H9 (cell line): ENCODE results near the gene ALG8. TPM values are rescaled to one million over a fixed set of nuclear protein-coding genes. Genes with fewer than 3 reads are reported as not detected.

Experiments
- DNase-seq: peaks from one replicate; pipeline ENCODE4 v3.0.0-alpha.2; 2017
- H2AFZ ChIP-seq: one replicate; pipeline ENCODE4 v1.6.1; 2013; ENCODE audit warnings: mild to moderate bottlenecking, low read length, control low read depth, moderate library complexity
- H2AK5ac ChIP-seq: 2 replicates; pipeline ENCODE4 v1.6.1; 2013; ENCODE audit warnings: low read length, control low read depth, mixed read lengths; ENCODE audit not compliant: insufficient read length
- H2BK120ac ChIP-seq: one replicate; pipeline ENCODE4 v1.6.1; 2013; ENCODE audit warnings: low read depth, mild to moderate bottlenecking, low read length, control low read depth, inconsistent platforms; ENCODE audit not compliant: poor library complexity, severe bottlenecking
- H2BK12ac ChIP-seq: 2 replicates; pipeline ENCODE4 v1.6.1; 2013; ENCODE audit warnings: low read length, control low read depth, mixed read lengths, low read depth; ENCODE audit not compliant: insufficient read length
- H2BK15ac ChIP-seq: 2 replicates; pipeline ENCODE4 v1.6.1; 2013; ENCODE audit warnings: low read depth, low read length, control low read depth
- H2BK20ac ChIP-seq: one replicate; pipeline ENCODE4 v1.6.1; 2013; ENCODE audit warnings: low read depth, mild to moderate bottlenecking, low read length, control low read depth, inconsistent platforms; ENCODE audit not compliant: poor library complexity, severe bottlenecking
- H2BK5ac ChIP-seq: 2 replicates; pipeline ENCODE4 v1.6.1; 2013; ENCODE audit warnings: low read length, control low read depth, mixed read lengths; ENCODE audit not compliant: insufficient read length
- H3K14ac ChIP-seq: 2 replicates; pipeline ENCODE4 v1.6.1; 2013; ENCODE audit warnings: low read length, control low read depth; ENCODE audit not compliant: insufficient read depth
- H3K18ac ChIP-seq: 2 replicates; pipeline ENCODE4 v1.6.1; 2013; ENCODE audit warnings: low read depth, mild to moderate bottlenecking, mixed read lengths, low read length, control low read depth; ENCODE audit not compliant: insufficient read length
- H3K23ac ChIP-seq: 2 replicates; pipeline ENCODE4 v1.6.1; 2013; ENCODE audit warnings: low read length, control low read depth, mixed read lengths, low read depth; ENCODE audit not compliant: insufficient read length
- H3K23me2 ChIP-seq: 2 replicates; pipeline ENCODE4 v1.6.1; 2013; ENCODE audit warnings: low read depth, mild to moderate bottlenecking, mixed read lengths, low read length, control low read depth; ENCODE audit not compliant: insufficient read length, poor library complexity, severe bottlenecking
- H3K27ac ChIP-seq: 2 replicates; pipeline ENCODE4 v1.5.1; 2013; ENCODE audit warnings: low read length, control low read depth, mixed read lengths, low read depth; ENCODE audit not compliant: insufficient read length
- H3K27me3 ChIP-seq: 2 replicates; pipeline ENCODE4 v1.6.1; 2013; ENCODE audit warnings: low read length, control low read depth, inconsistent platforms; ENCODE audit not compliant: insufficient read depth
- H3K4ac ChIP-seq: 2 replicates; pipeline ENCODE4 v1.6.1; 2013; ENCODE audit warnings: low read depth, mild to moderate bottlenecking, control low read depth, inconsistent platforms, low read length, moderate library complexity
- H3K4me1 ChIP-seq: 2 replicates; pipeline ENCODE4 v1.6.1; 2013; ENCODE audit warnings: low read length, control low read depth, inconsistent platforms; ENCODE audit not compliant: insufficient read depth
- H3K4me2 ChIP-seq: 2 replicates; pipeline ENCODE4 v1.6.1; 2013; ENCODE audit warnings: low read length, control low read depth, mixed read lengths; ENCODE audit not compliant: insufficient read length, insufficient read depth
- H3K56ac ChIP-seq: 2 replicates; pipeline ENCODE4 v1.6.1; 2013; ENCODE audit warnings: low read depth, mild to moderate bottlenecking, mixed read lengths, low read length, control low read depth; ENCODE audit not compliant: insufficient read length
- H3K79me1 ChIP-seq: 2 replicates; pipeline ENCODE4 v1.6.1; 2013; ENCODE audit warnings: low read depth, mild to moderate bottlenecking, moderate library complexity, low read length, control low read depth, inconsistent platforms; ENCODE audit not compliant: insufficient read depth, poor library complexity, severe bottlenecking
- H3K79me2 ChIP-seq: 2 replicates; pipeline ENCODE4 v1.6.1; 2013; ENCODE audit warnings: low read length, control low read depth, inconsistent platforms; ENCODE audit not compliant: insufficient read depth
- H3K9ac ChIP-seq: 2 replicates; pipeline ENCODE4 v1.6.1; 2013; ENCODE audit warnings: low read length, control low read depth, mixed read lengths; ENCODE audit not compliant: insufficient read length; ENCODE audit errors: extremely low read depth
- H3K9me3 ChIP-seq: one replicate; pipeline ENCODE4 v1.6.1; 2013; ENCODE audit warnings: low read depth, low read length, inconsistent platforms; ENCODE audit not compliant: control insufficient read depth
- H3T11ph ChIP-seq: one replicate; pipeline ENCODE4 v1.6.1; 2013; ENCODE audit warnings: mild to moderate bottlenecking, low read length, control low read depth, inconsistent platforms
- H4K20me1 ChIP-seq: one replicate; pipeline ENCODE4 v1.6.1; 2013; ENCODE audit not compliant: control insufficient read depth, insufficient read length, insufficient read depth
- H4K5ac ChIP-seq: 2 replicates; pipeline ENCODE4 v1.6.1; 2013; ENCODE audit warnings: low read depth, mild to moderate bottlenecking, mixed read lengths, low read length, control low read depth; ENCODE audit not compliant: insufficient read length
- H4K8ac ChIP-seq: replicated peaks from 2 replicates; pipeline ENCODE4 v1.6.1; 2013; ENCODE audit warnings: low read length, control low read depth, mixed read lengths, low read depth; ENCODE audit not compliant: insufficient read length
- H4K91ac ChIP-seq: 2 replicates; pipeline ENCODE4 v1.6.1; 2013; ENCODE audit warnings: low read depth, mild to moderate bottlenecking, moderate library complexity, mixed read lengths, low read length, control low read depth; ENCODE audit not compliant: insufficient read length
- H3K27ac Mint-ChIP-seq, 3 experiments: 2 replicates in 2 of 3; 3 replicates in 1 of 3; pipeline ENCODE4 v1.8.0; 2020 to 2021; ENCODE audit warnings: mixed read lengths in 3 of 3, mild to moderate bottlenecking in 1 of 3, moderate library complexity in 1 of 3
- H3K27me3 Mint-ChIP-seq: 2 replicates; pipeline ENCODE4 v1.8.0; 2021; ENCODE audit warnings: low read depth, mild to moderate bottlenecking, moderate library complexity, mixed read lengths
- H3K36me3 Mint-ChIP-seq, 3 experiments: 2 replicates in 2 of 3; 3 replicates in 1 of 3; pipeline ENCODE4 v1.8.0; 2020 to 2021; ENCODE audit warnings: low read depth in 3 of 3, mixed read lengths in 3 of 3; ENCODE audit not compliant: insufficient read depth in 1 of 3
- H3K4me1 Mint-ChIP-seq, 2 experiments: 2 replicates each; pipeline ENCODE4 v1.8.0; 2020; ENCODE audit warnings: mixed read lengths in 2 of 2
- H3K4me3 Mint-ChIP-seq, 2 experiments: 2 replicates in 1 of 2; 3 replicates in 1 of 2; pipeline ENCODE4 v1.8.0; 2020 to 2021; ENCODE audit warnings: mild to moderate bottlenecking in 2 of 2, mixed read lengths in 2 of 2, moderate library complexity in 1 of 2
- H3K9me3 Mint-ChIP-seq, 2 experiments: 2 replicates in 1 of 2; 3 replicates in 1 of 2; pipeline ENCODE4 v1.8.0; 2020; ENCODE audit warnings: mild to moderate bottlenecking in 2 of 2, mixed read lengths in 2 of 2, moderate library complexity in 1 of 2
- CTCF ChIP-seq: fragments of 200-600 bp; sonication (generic); conservative IDR thresholded peaks from 3 replicates; pipeline ENCODE4 v1.8.0; 2021; ENCODE audit warnings: antibody characterized with exemption, mild to moderate bottlenecking
- WGBS: extraction: QIAGEN DNeasy Blood & Tissue Kit; methylation state at CpG from one replicate; pipeline ENCODE4 v1.1.7; 2013; ENCODE audit warnings: missing lambda C conversion rate, low lambda C conversion rate, mixed read lengths; ENCODE audit not compliant: insufficient read length; ENCODE audit errors: extremely low coverage; 5-methylcytosine and 5-hydroxymethylcytosine counted together
- total RNA-seq: library from RNA; stranded (reverse); gene quantifications from 2 replicates; pipeline ENCODE4 v1.2.1, GENCODE V29; 2021

ALG8 gene
- total RNA-seq, 1 experiment from 2014 or later: 77.5 TPM

DNA sequence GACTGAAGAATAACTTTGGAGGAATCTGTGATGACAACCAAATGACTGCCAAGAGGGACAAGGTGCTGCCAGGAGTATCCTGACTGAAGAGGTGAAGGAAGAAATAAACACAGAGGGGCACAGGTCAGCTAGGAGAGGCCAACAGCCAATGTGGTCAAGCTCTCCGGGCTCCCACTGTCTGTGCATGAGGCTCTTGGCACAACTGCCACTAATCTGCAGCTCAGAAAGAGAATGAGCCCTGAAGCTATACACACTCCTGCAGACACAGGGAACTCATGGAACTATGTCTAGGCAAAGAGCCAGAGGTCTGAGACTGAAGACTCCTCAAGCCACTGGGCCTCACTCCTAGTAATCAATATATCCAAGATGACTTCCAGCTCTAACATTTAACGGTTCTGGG lies 68.8 kb downstream of the ALG8 start:
- TF ChIP-seq CTCF: no peak
- no peaks in the 10 kb centered on the region for H3K9me3 Mint-ChIP-seq
- H2BK5ac ChIP-seq: no peak overlapping the region
- no peak for DNase-seq
- H4K20me1 ChIP-seq: no peaks in the 10 kb centered on the region
- H3K36me3 Mint-ChIP-seq: peaks cover 21 to 50% (median 50%) of the 10 kb centered on the region in 3 experiments; a peak in 6 of 7 replicates
- no peak overlapping the region for H3K56ac ChIP-seq
- no peaks in the 10 kb centered on the region for H3K27me3 ChIP-seq
- H3K27me3 Mint-ChIP-seq: no peaks in the 10 kb centered on the region
- H3K27ac ChIP-seq: no peak overlapping the region
- no peak overlapping the region for H3T11ph ChIP-seq
- no peak overlapping the region for H2BK15ac ChIP-seq
- no peak overlapping the region for H2BK120ac ChIP-seq
- H4K5ac ChIP-seq: no peak overlapping the region
- H3K9ac ChIP-seq: no peak overlapping the region
- no CpG with 5 or more reads among the region's 2 CpGs for WGBS
- H2BK20ac ChIP-seq: no peak overlapping the region
- H3K23me2 ChIP-seq: no peaks in the 10 kb centered on the region
- no peak overlapping the region for H2AFZ ChIP-seq
- no peaks in the 10 kb centered on the region for H3K79me1 ChIP-seq
- H2AK5ac ChIP-seq: no peak overlapping the region
- H3K4me1 ChIP-seq: no peaks in the 10 kb centered on the region
- no peak overlapping the region for H3K27ac Mint-ChIP-seq
- peaks cover 6% of the 10 kb centered on the region; the same call in 1 of the 2 replicates for H3K79me2 ChIP-seq
- H4K8ac ChIP-seq: no peak overlapping the region
- H3K4me2 ChIP-seq: no peak overlapping the region
- no peak overlapping the region for H3K23ac ChIP-seq
- no peak overlapping the region for H3K14ac ChIP-seq
- no peaks in the 10 kb centered on the region for H3K9me3 ChIP-seq
- H3K4me3 Mint-ChIP-seq: no peak overlapping the region
- H3K4me1 Mint-ChIP-seq: no peaks in the 10 kb centered on the region
- no peak overlapping the region for H3K4ac ChIP-seq
- H4K91ac ChIP-seq: no peak overlapping the region
- H3K18ac ChIP-seq: no peak overlapping the region
- no peak overlapping the region for H2BK12ac ChIP-seq
